ENCODE results near the gene PSMA8. TPM values are rescaled to one million over a fixed set of nuclear protein-coding genes. Genes with fewer than 3 reads are reported as not detected.

Gene PSMA8
- total RNA-seq, 1 experiment from 2014 or later, result not detected

- DNase-seq (ENCODE audit: low spot score), result no peak
- Mint-ChIP-seq H3K36me3 (no peaks in the 10 kb centered on the region), H3K4me1 (no peaks in the 10 kb centered on the region), H3K27ac (no peak overlapping the region), H3K27me3 (ENCODE audit: low read depth) (no peaks in the 10 kb centered on the region), H3K4me3 (no peak overlapping the region), H3K9me3 (peaks cover 4% of the 10 kb centered on the region; the same call in 1 of the 2 replicates)
- CTCF ChIA-PET, result no interaction called here
- TF ChIP-seq USF1 (CRISPR knock-in tag; IDR thresholded peaks at IDR 0.05) (no peak), PRRX2 (CRISPR knock-in tag; IDR thresholded peaks at IDR 0.05) (no peak), MAX (CRISPR knock-in tag; IDR thresholded peaks at IDR 0.05) (no peak), AR (CRISPR knock-in tag; IDR thresholded peaks at IDR 0.05) (no peak), TP53 (CRISPR knock-in tag; IDR thresholded peaks at IDR 0.05) (no peak), USF2 (CRISPR knock-in tag; IDR thresholded peaks at IDR 0.05) (no peak)
- POLR2A ChIA-PET, result no interaction called here
- no peak for ATAC-seq
These were observed 72.8 kb downstream of the PSMA8 start for GRCh38 chr18:26206488-26206887.

- Mint-ChIP-seq H3K27ac (no peak overlapping the region), H3K9me3 (no peaks in the 10 kb centered on the region), H3K36me3 (no peaks in the 10 kb centered on the region), H3K4me3 (no peak overlapping the region), H3K27me3 (ENCODE audit: low read depth) (no peaks in the 10 kb centered on the region), H3K4me1 (no peaks in the 10 kb centered on the region)
- ATAC-seq (no peak), DNase-seq (ENCODE audit: low spot score) (no peak)
- TF ChIP-seq ZSCAN18 (CRISPR knock-in tag; IDR thresholded peaks at IDR 0.05), result no peak
- TF ChIP-seq MYBL2 (CRISPR knock-in tag; IDR thresholded peaks at IDR 0.05), result no peak
- TF ChIP-seq TEAD1 (CRISPR knock-in tag; IDR thresholded peaks at IDR 0.05), result no peak
- TF ChIP-seq GRHL2 (CRISPR knock-in tag; IDR thresholded peaks at IDR 0.05; ENCODE audit: insufficient replicate concordance, severe bottlenecking), result no peak
- no peak for TF ChIP-seq CTCF (IDR thresholded peaks at IDR 0.05)
- TF ChIP-seq ZMAT4 (CRISPR knock-in tag; IDR thresholded peaks at IDR 0.05), result no peak
- no peak for TF ChIP-seq NR2C2 (CRISPR knock-in tag; IDR thresholded peaks at IDR 0.05)
- TF ChIP-seq ZNF423 (CRISPR knock-in tag; IDR thresholded peaks at IDR 0.05), result no peak
- TF ChIP-seq CREB1 (CRISPR knock-in tag; IDR thresholded peaks at IDR 0.05), result no peak
- no peak for TF ChIP-seq ZNF317 (CRISPR knock-in tag; IDR thresholded peaks at IDR 0.05; ENCODE audit: borderline replicate concordance, low read depth)
- no peak for TF ChIP-seq RORB (CRISPR knock-in tag; IDR thresholded peaks at IDR 0.05)
- no peak for TF ChIP-seq ZNF138 (CRISPR knock-in tag; conservative IDR thresholded peaks at IDR 0.05)
- TF ChIP-seq ZNF219 (CRISPR knock-in tag; IDR thresholded peaks at IDR 0.05; ENCODE audit: borderline replicate concordance), result no peak
- TF ChIP-seq AR (CRISPR knock-in tag; IDR thresholded peaks at IDR 0.05), result no peak
- TF ChIP-seq NFYB (CRISPR knock-in tag; conservative IDR thresholded peaks at IDR 0.05; ENCODE audit: low read depth), result no peak
- TF ChIP-seq ATF6 (CRISPR knock-in tag; IDR thresholded peaks at IDR 0.05), result no peak
- no peak for TF ChIP-seq NR3C1 (CRISPR knock-in tag; conservative IDR thresholded peaks at IDR 0.05; ENCODE audit: low read depth)
- ChIA-PET POLR2A (no interaction called here), CTCF (interaction anchor here (0.6 kb wide), 1 partner anchor 169 kb away, joined by 3 read pairs; no protein-coding TSS in a partner anchor)
These were observed 74.3 kb downstream of the PSMA8 start for GRCh38 chr18:26207937-26208336.
